Keratinocyte (primary cell): ENCODE data around the gene MT1E. TPM values are rescaled to one million over a fixed set of nuclear protein-coding genes. Genes with fewer than 3 reads are reported as not detected.

Experiments
- DNase-seq: peaks from one replicate; pipeline ENCODE4 v3.0.0-alpha.2; 2011; ENCODE audit warnings: low read depth, missing footprints, low spot score
- FAIRE-seq: peaks from 2 replicates; lab custom pipeline; 2011; peaks lifted over from hg19 to GRCh38; lab: Jason Lieb, UNC
- H2AFZ ChIP-seq: 2 replicates; pipeline ENCODE4 v1.6.0; 2012; ENCODE audit warnings: low read length, control low read depth, inconsistent platforms; ENCODE audit not compliant: control insufficient read depth
- H3K27ac ChIP-seq: 2 replicates; pipeline ENCODE4 v1.5.1; 2011; ENCODE audit warnings: low read length; ENCODE audit not compliant: control insufficient read depth, insufficient read depth
- H3K27me3 ChIP-seq: 3 replicates; pipeline ENCODE4 v1.6.0; 2011; ENCODE audit warnings: low read length; ENCODE audit not compliant: control insufficient read depth, insufficient read depth; ENCODE audit errors: extremely low read depth
- H3K36me3 ChIP-seq, 2 experiments: 2 replicates in 1 of 2; 3 replicates in 1 of 2; pipeline ENCODE4 v1.5.1; 2011; ENCODE audit warnings: low read length in 2 of 2, mild to moderate bottlenecking in 1 of 2; ENCODE audit not compliant: control insufficient read depth in 2 of 2, insufficient read depth in 2 of 2; ENCODE audit errors: extremely low read depth in 1 of 2
- H3K4me1 ChIP-seq: 3 replicates; pipeline ENCODE4 v1.5.1; 2011; ENCODE audit warnings: low read length; ENCODE audit not compliant: control insufficient read depth, insufficient read depth; ENCODE audit errors: extremely low read depth
- H3K4me2 ChIP-seq: 3 replicates; pipeline ENCODE4 v1.6.0; 2011; ENCODE audit warnings: low read depth, low read length; ENCODE audit not compliant: control insufficient read depth, insufficient read depth; ENCODE audit errors: extremely low read depth
- H3K4me3 ChIP-seq, 3 experiments: fragments of 200-600 bp in 1 of 3; sonication (generic) in 1 of 3; 2 replicates in 2 of 3; 3 replicates in 1 of 3; pipeline ENCODE4 v1.5.1; 2011 to 2016; ENCODE audit warnings: low read length in 3 of 3, mild to moderate bottlenecking in 3 of 3, control low read depth in 2 of 3, inconsistent platforms in 1 of 3, low read depth in 1 of 3, mixed read lengths in 1 of 3, mixed run types in 1 of 3, moderate library complexity in 1 of 3; ENCODE audit not compliant: control insufficient read depth in 2 of 3, insufficient read depth in 2 of 3; ENCODE audit errors: extremely low read depth in 1 of 3
- H3K79me2 ChIP-seq: 2 replicates; pipeline ENCODE4 v1.6.0; 2012; ENCODE audit warnings: low read length; ENCODE audit not compliant: control insufficient read depth, insufficient read depth
- H3K9ac ChIP-seq: 3 replicates; pipeline ENCODE4 v1.6.0; 2011; ENCODE audit warnings: low read length; ENCODE audit not compliant: control insufficient read depth, insufficient read depth; ENCODE audit errors: extremely low read depth
- H3K9me1 ChIP-seq: 3 replicates; pipeline ENCODE4 v1.6.0; 2011; ENCODE audit warnings: low read length; ENCODE audit not compliant: control insufficient read depth, insufficient read depth; ENCODE audit errors: extremely low read depth
- H3K9me3 ChIP-seq: 2 replicates; pipeline ENCODE4 v1.5.1; 2012; ENCODE audit warnings: low read depth, low read length; ENCODE audit not compliant: control insufficient read depth
- H4K20me1 ChIP-seq: 3 replicates; pipeline ENCODE4 v1.6.0; 2011; ENCODE audit warnings: low read length; ENCODE audit not compliant: control insufficient read depth, insufficient read depth; ENCODE audit errors: extremely low read depth
- CTCF ChIP-seq, 3 experiments: IDR thresholded peaks in 1 of 3; conservative IDR thresholded peaks in 1 of 3; optimal IDR thresholded peaks in 1 of 3; 2 replicates in 2 of 3; 3 replicates in 1 of 3; pipeline versions ENCODE3 to v1.5.1; 2011; ENCODE audit warnings: low read length in 3 of 3, mild to moderate bottlenecking in 3 of 3, moderate library complexity in 2 of 3, control low read depth in 1 of 3, inconsistent platforms in 1 of 3; ENCODE audit not compliant: insufficient read depth in 2 of 3; ENCODE audit errors: extremely low read depth in 1 of 3
- EZH2 ChIP-seq: IDR thresholded peaks from one replicate; pipeline ENCODE4 v1.6.1; 2012; ENCODE audit warnings: inconsistent platforms, mild to moderate bottlenecking, low read length, moderate library complexity
- dilution Hi-C: fragments of 300-500 bp; cut with MboI; formaldehyde crosslinking; loops from one replicate; pipeline ENCODE4 v1.7.0; 2020; ENCODE audit warnings: low sequenced_read_pairs; ENCODE audit not compliant: extremely low pct_ligation_motif_present
- polyA plus RNA-seq, 5 experiments: library from polyadenylated mRNA; depleted of rRNA in 3 of 5; stranded (reverse) in 3 of 5; stranded (forward) in 1 of 5; unstranded in 1 of 5; fragments of >200 nt; gene quantifications; 1 replicate in 1 of 5; 2 replicates in 3 of 5; 3 replicates in 1 of 5; pipeline versions ENCODE4 v1.2.1 to v1.2.3, GENCODE V29; 2011 to 2012; ENCODE audit warnings: missing spikeins in 2 of 5, low read depth in 1 of 5, low replicate concordance in 1 of 5

MT1E gene
- polyA plus RNA-seq, 1 donor (not counting 4 experiments of a cell fraction or from before 2014, with no cell fraction given): 394 TPM

- H3K9me1 ChIP-seq: no peaks in the 10 kb centered on the region
- no peaks in the 10 kb centered on the region for H3K79me2 ChIP-seq
- no peak for DNase-seq
- H3K27me3 ChIP-seq: no peaks in the 10 kb centered on the region
- no peaks in the 10 kb centered on the region for H3K36me3 ChIP-seq
- H2AFZ ChIP-seq: no peak overlapping the region
- no peak overlapping the region for H3K27ac ChIP-seq
- no peak for FAIRE-seq
- no peaks in the 10 kb centered on the region for H3K9me3 ChIP-seq
- no peaks in the 10 kb centered on the region for H4K20me1 ChIP-seq
- H3K9ac ChIP-seq: no peak overlapping the region
- TF ChIP-seq CTCF (optimal IDR thresholded peaks at IDR 0.05 in 1 of 3, IDR thresholded peaks at IDR 0.05 in 1 of 3, conservative IDR thresholded peaks at IDR 0.05 in 1 of 3; ENCODE audit: extremely low read depth in 1 of 3, insufficient read depth in 2 of 3, low read length in 3 of 3) (no peak), EZH2 (no peak)
- peaks cover 15% of the 10 kb centered on the region for H3K4me1 ChIP-seq
- H3K4me3 ChIP-seq: no peak overlapping the region
- dilution Hi-C loops: no loop called here
- H3K4me2 ChIP-seq: no peak overlapping the region
Measured at GRCh38 chr16:56601325-56601724, 24.3 kb upstream of the MT1E start.

GRCh38 chr16:56603589-56603988 lies 22.0 kb upstream of the MT1E start:
- Histone ChIP-seq H3K9me1 (no peaks in the 10 kb centered on the region), H3K79me2 (no peaks in the 10 kb centered on the region), H3K36me3 (no peaks in the 10 kb centered on the region), H3K9ac (no peak overlapping the region), H3K9me3 (no peaks in the 10 kb centered on the region), H3K4me3 (no peak overlapping the region), H3K27me3 (no peaks in the 10 kb centered on the region), H3K4me2 (no peak overlapping the region), H2AFZ (no peak overlapping the region), H3K27ac (no peak overlapping the region), H4K20me1 (no peaks in the 10 kb centered on the region), H3K4me1 (peaks cover 32% of the 10 kb centered on the region)
- TF ChIP-seq CTCF (optimal IDR thresholded peaks at IDR 0.05 in 1 of 3, IDR thresholded peaks at IDR 0.05 in 1 of 3, conservative IDR thresholded peaks at IDR 0.05 in 1 of 3; ENCODE audit: extremely low read depth in 1 of 3, insufficient read depth in 2 of 3, low read length in 3 of 3) (peak; percentile 26 to 70 (median 47)), EZH2 (no peak)
- DNase-seq (no peak), FAIRE-seq (peak; percentile 17)
- dilution Hi-C loops: no loop called here
